Measurements from ENCODE around the gene SPAG17.

Gene SPAG17

DNA sequence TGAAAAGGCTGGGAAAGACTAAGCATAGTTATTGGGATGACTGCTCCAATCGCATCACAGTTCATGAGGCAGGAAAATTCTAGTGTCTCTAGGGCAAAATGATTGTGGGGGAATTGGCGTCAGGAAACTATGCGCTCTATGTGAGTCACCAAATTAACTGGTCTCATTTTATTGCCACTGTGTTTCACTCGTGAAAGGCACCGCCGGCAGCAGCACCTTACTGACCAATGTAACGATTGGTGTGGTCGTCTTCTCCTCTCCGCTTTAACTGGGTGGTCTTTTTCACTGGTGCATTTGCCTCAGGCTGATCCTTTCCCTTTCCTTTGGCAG lies 83.5 kb downstream of the SPAG17 start:
- Histone ChIP-seq H3K4me2 (ENCODE audit: low read length) (no peak overlapping the region), H3K27ac (ENCODE audit: low read depth, low read length) (no peak overlapping the region), H3K79me2 (ENCODE audit: control insufficient read depth, low read length) (no peaks in the 10 kb centered on the region), H3K4me1 (ENCODE audit: control insufficient read depth, low read length) (no peaks in the 10 kb centered on the region), H3K9me3 (ENCODE audit: control insufficient read depth, insufficient read depth, low read length) (no peaks in the 10 kb centered on the region), H3F3A (ENCODE audit: control insufficient read depth, insufficient read depth) (no peaks in the 10 kb centered on the region), H3K9me2 (replicated peaks; ENCODE audit: control insufficient read depth, low read length) (no peaks in the 10 kb centered on the region), H3K27me3 (ENCODE audit: control insufficient read depth, low read length) (no peaks in the 10 kb centered on the region), H3K36me3 (ENCODE audit: control insufficient read depth, low read length) (no peaks in the 10 kb centered on the region), H4K20me1 (ENCODE audit: control insufficient read depth, insufficient read depth, low read depth, low read length) (no peaks in the 10 kb centered on the region), H3K4me3 (ENCODE audit: low read length) (no peak overlapping the region)
- TF ChIP-seq CTCF (IDR thresholded peaks at IDR 0.05; ENCODE audit: low read depth, low read length, poor library complexity, severe bottlenecking) (no peak), EZH2phosphoT487 (IDR thresholded peaks at IDR 0.05; ENCODE audit: borderline replicate concordance, low read length) (no peak)

DNA sequence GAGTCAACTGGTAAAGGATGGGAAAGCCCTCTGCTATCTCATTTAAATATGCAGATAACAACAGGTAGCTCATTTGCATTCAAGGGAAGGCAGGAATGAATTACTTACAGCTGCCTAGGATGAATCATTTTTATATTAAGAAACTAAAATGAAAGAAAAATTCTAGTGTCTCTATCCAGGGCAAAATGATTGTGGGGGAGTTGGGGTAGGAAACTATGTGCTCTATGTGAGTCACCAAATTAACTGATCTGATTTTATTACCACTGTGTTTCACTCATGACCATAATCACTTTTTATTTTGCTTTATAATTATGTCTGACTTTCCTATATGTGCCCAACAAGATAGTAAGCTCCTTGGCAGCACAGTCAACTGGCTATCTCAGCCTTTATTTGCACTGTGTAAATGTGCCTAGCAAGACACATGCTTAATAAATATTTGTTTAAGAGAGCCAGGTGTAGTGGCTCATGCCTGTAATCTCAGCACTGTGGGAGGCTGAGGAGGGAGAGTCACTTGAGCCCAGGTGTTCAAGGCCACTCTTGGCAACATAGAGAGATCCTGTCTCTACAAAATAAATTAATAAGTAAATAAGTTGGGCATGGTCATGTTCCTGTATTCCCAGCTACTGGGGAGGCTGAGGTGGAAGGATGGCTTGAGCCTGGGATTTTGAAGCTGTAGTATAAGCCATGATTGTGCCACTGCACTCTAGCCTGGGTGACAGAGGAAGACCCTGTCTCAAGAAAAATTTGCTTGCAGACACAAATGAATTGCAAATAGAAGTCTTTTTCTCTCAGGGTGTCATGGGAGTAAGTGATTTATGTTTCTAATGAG lies 84.1 kb downstream of the SPAG17 start:
- no peak for TF ChIP-seq CTCF (IDR thresholded peaks at IDR 0.05; ENCODE audit: low read depth, low read length, poor library complexity, severe bottlenecking)
- no peak for TF ChIP-seq EZH2phosphoT487 (IDR thresholded peaks at IDR 0.05; ENCODE audit: borderline replicate concordance, low read length)
- H3K4me2 ChIP-seq (ENCODE audit: low read length) = no peak overlapping the region
- H3K79me2 ChIP-seq (ENCODE audit: control insufficient read depth, low read length) = no peaks in the 10 kb centered on the region
- no peak overlapping the region for H3K27ac ChIP-seq (ENCODE audit: low read depth, low read length)
- no peak overlapping the region for H3K4me3 ChIP-seq (ENCODE audit: low read length)
- H3K36me3 ChIP-seq (ENCODE audit: control insufficient read depth, low read length) = no peaks in the 10 kb centered on the region
- H4K20me1 ChIP-seq (ENCODE audit: control insufficient read depth, insufficient read depth, low read depth, low read length) = no peaks in the 10 kb centered on the region
- no peaks in the 10 kb centered on the region for H3K9me3 ChIP-seq (ENCODE audit: control insufficient read depth, insufficient read depth, low read length)
- H3K27me3 ChIP-seq (ENCODE audit: control insufficient read depth, low read length) = no peaks in the 10 kb centered on the region
- no peaks in the 10 kb centered on the region for H3K4me1 ChIP-seq (ENCODE audit: control insufficient read depth, low read length)
- H3F3A ChIP-seq (ENCODE audit: control insufficient read depth, insufficient read depth) = no peaks in the 10 kb centered on the region
- no peaks in the 10 kb centered on the region for H3K9me2 ChIP-seq (replicated peaks; ENCODE audit: control insufficient read depth, low read length)

GRCh38 chr1:118099686-118100085 lies 85.3 kb downstream of the SPAG17 start:
- H3K79me2 ChIP-seq (ENCODE audit: control insufficient read depth, low read length) = no peaks in the 10 kb centered on the region

More at GRCh38 chr1:118099686-118100085, 85.3 kb downstream of the SPAG17 start:
- Histone ChIP-seq H3K9me3 (ENCODE audit: control insufficient read depth, insufficient read depth, low read length) (no peaks in the 10 kb centered on the region), H3K4me3 (ENCODE audit: low read length) (no peak overlapping the region), H3K27ac (ENCODE audit: low read depth, low read length) (no peak overlapping the region), H3K9me2 (replicated peaks; ENCODE audit: control insufficient read depth, low read length) (no peaks in the 10 kb centered on the region), H3K4me1 (ENCODE audit: control insufficient read depth, low read length) (no peaks in the 10 kb centered on the region), H4K20me1 (ENCODE audit: control insufficient read depth, insufficient read depth, low read depth, low read length) (no peaks in the 10 kb centered on the region), H3F3A (ENCODE audit: control insufficient read depth, insufficient read depth) (no peaks in the 10 kb centered on the region), H3K4me2 (ENCODE audit: low read length) (no peak overlapping the region), H3K27me3 (ENCODE audit: control insufficient read depth, low read length) (no peaks in the 10 kb centered on the region), H3K36me3 (ENCODE audit: control insufficient read depth, low read length) (no peaks in the 10 kb centered on the region)
- no peak for TF ChIP-seq CTCF (IDR thresholded peaks at IDR 0.05; ENCODE audit: low read depth, low read length, poor library complexity, severe bottlenecking)

All from DOHH2 (cell line).